SH-SY5Y (cell line): ENCODE data around the gene EMX1.

Experiments used
- GATA2 ChIP-seq: IDR thresholded peaks from 2 replicates; pipeline ENCODE4 v1.6.1; 2011; ENCODE audit warnings: mild to moderate bottlenecking, low read depth, low read length
- GATA3 ChIP-seq: IDR thresholded peaks from 2 replicates; pipeline ENCODE4 v1.6.1; 2011; ENCODE audit warnings: low read depth, mild to moderate bottlenecking, low read length, moderate library complexity

DNA sequence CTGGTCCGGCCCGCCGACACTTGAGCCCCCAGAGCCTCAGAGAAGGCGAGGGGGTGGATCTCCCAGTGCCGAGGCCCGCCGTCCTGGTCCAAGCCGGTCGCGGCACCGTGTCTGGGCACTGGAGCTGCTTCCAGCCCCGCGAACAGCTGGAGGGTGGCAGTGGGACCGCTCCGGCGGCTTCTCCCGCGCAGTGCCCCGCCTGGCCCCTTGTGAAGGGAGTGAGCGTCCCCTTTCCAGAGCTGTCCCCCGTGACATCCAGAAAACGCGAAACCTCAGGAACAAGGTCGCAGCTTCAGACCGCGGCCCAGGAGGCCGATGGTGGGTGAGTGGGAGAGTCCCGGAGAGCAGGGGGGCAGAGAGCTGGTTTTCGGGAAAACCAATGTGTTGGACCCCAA lies 579 bp upstream of the EMX1 start:
- TF ChIP-seq GATA3: no peak
- no peak for TF ChIP-seq GATA2
